ENCODE results near the gene NTM.

DNA sequence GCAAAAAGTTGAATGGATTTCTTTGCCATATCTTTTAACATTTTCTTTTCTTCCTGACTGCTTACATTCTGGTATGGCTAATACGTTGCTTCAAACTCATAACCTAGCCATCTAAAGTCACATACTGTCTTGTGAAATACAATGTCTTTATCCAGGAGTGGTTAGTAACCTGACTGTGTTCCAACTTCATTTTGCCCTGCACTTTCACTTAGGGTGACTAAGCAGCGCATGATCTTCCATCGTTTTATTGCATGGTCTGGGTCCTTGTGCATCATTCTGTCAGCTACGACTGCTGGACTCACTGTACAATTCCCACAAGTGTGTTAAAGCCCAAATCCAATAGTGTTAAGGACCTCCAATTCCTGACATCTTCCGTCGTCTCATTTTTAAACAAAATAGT lies 403.2 kb downstream of the NTM start:
- TF ChIP-seq, protein P1, sequence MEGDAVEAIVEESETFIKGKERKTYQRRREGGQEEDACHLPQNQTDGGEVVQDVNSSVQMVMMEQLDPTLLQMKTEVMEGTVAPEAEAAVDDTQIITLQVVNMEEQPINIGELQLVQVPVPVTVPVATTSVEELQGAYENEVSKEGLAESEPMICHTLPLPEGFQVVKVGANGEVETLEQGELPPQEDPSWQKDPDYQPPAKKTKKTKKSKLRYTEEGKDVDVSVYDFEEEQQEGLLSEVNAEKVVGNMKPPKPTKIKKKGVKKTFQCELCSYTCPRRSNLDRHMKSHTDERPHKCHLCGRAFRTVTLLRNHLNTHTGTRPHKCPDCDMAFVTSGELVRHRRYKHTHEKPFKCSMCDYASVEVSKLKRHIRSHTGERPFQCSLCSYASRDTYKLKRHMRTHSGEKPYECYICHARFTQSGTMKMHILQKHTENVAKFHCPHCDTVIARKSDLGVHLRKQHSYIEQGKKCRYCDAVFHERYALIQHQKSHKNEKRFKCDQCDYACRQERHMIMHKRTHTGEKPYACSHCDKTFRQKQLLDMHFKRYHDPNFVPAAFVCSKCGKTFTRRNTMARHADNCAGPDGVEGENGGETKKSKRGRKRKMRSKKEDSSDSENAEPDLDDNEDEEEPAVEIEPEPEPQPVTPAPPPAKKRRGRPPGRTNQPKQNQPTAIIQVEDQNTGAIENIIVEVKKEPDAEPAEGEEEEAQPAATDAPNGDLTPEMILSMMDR (IDR thresholded peaks at IDR 0.05): no peak
- TF ChIP-seq POLR2A (IDR thresholded peaks at IDR 0.05) (no peak), POLR2AphosphoS5 (IDR thresholded peaks at IDR 0.05) (no peak)
